ENCODE results near the gene SLC28A3.

Gene SLC28A3

DNA sequence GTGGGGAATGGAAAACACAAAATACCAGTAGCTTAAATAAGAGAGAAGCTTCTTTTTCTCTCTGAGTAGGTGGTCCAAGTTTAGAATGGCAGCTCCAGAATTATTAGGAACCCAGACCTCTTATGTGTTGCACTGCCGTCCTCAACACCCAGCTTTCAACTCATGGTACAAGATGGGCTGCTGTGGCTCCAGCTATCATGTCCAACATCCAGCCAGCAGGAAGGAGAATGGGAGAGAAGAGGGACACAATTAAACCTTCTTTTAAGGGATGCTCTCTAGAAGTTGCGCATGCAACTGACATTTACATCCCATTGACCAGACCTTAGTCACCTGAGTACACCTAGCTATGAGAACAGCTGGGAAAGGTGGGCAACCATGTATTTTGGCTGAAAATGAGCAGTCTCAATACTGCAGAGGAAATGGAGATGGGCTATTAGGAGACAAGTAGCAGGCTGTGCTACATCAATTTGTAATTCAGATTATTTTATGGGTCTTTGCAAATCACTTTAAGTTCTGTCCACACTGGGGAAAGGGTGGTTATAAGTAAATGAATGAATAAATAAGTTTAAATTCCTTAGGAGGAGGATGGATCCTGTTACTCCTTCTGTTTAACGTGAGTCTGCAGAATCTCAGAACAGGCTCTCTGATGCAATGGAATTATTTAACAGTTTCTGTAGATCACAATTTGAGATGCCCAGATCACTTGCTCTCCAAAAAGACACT is 76.1 kb downstream of the SLC28A3 start:
- no peak overlapping the region for H3K27ac Mint-ChIP-seq
- H3K4me1 Mint-ChIP-seq (ENCODE audit: low read depth), result peaks cover 12% of the 10 kb centered on the region
- H3K27me3 Mint-ChIP-seq, result peaks cover 2% of the 10 kb centered on the region
- H3K4me3 Mint-ChIP-seq, result no peak overlapping the region
- no peaks in the 10 kb centered on the region for H3K36me3 Mint-ChIP-seq (ENCODE audit: low read depth)
- H3K9me3 Mint-ChIP-seq, result no peaks in the 10 kb centered on the region

- H3K27me3 Mint-ChIP-seq, result peaks cover 7% of the 10 kb centered on the region
- no peaks in the 10 kb centered on the region for H3K36me3 Mint-ChIP-seq (ENCODE audit: low read depth)
- H3K9me3 Mint-ChIP-seq, result no peaks in the 10 kb centered on the region
- H3K4me3 Mint-ChIP-seq, result no peak overlapping the region
- H3K27ac Mint-ChIP-seq, result no peak overlapping the region
- H3K4me1 Mint-ChIP-seq (ENCODE audit: low read depth), result peaks cover 5% of the 10 kb centered on the region
These were observed 79.3 kb downstream of the SLC28A3 start for GRCh38 chr9:84261070-84261746.

DNA sequence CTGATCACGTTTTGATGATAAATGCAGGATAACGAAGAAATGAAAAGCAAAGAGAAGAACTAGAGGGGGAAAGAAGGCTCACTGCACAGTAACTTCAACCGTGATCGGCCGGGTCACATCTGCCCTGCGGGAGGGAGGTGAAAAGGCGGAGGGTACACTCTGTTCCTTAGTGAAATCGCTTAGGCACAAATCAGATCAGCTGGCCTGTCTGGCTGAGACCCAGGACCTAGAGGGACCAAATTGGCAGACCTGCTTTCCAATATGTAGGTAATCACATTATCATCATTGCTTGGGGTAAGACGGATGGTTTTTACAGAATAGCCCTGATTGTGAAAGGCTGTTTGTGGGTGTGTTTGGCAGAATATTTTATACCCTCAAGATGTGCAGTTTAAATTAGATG is 82.2 kb downstream of the SLC28A3 start:
- Mint-ChIP-seq H3K9me3 (no peaks in the 10 kb centered on the region), H3K27ac (no peak overlapping the region), H3K27me3 (peaks cover 7% of the 10 kb centered on the region), H3K4me3 (no peak overlapping the region), H3K36me3 (ENCODE audit: low read depth) (no peaks in the 10 kb centered on the region), H3K4me1 (ENCODE audit: low read depth) (no peaks in the 10 kb centered on the region)

GRCh38 chr9:84255696-84256095 is 84.9 kb downstream of the SLC28A3 start:
- Mint-ChIP-seq H3K27me3 (peaks cover 15% of the 10 kb centered on the region), H3K36me3 (ENCODE audit: low read depth) (no peaks in the 10 kb centered on the region), H3K27ac (no peak overlapping the region), H3K4me3 (no peak overlapping the region), H3K9me3 (no peaks in the 10 kb centered on the region), H3K4me1 (ENCODE audit: low read depth) (no peaks in the 10 kb centered on the region)

DNA sequence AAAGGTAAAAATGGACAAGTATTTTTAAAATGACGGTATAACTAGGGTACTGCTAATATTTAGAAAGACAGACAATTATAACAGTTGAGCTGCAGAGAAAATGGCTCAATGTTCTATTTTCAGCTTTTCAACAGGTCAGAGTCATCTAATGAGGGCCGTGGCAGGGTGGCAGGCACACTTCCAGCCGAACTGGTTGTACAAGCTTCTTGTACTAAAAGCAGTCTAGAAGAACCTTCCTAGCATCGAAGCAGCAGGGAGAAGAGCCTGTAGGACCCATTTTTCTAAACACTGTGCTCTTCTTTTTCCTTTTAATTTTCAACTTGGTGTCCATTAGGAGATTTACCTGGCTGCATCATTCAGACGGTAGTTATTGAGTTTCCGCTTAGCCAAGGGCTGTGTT is 85.6 kb downstream of the SLC28A3 start:
- no peaks in the 10 kb centered on the region for H3K4me1 Mint-ChIP-seq (ENCODE audit: low read depth)
- H3K9me3 Mint-ChIP-seq, result no peaks in the 10 kb centered on the region
- no peaks in the 10 kb centered on the region for H3K36me3 Mint-ChIP-seq (ENCODE audit: low read depth)
- H3K27me3 Mint-ChIP-seq, result peaks cover 15% of the 10 kb centered on the region
- H3K4me3 Mint-ChIP-seq, result no peak overlapping the region
- H3K27ac Mint-ChIP-seq, result no peak overlapping the region

DNA sequence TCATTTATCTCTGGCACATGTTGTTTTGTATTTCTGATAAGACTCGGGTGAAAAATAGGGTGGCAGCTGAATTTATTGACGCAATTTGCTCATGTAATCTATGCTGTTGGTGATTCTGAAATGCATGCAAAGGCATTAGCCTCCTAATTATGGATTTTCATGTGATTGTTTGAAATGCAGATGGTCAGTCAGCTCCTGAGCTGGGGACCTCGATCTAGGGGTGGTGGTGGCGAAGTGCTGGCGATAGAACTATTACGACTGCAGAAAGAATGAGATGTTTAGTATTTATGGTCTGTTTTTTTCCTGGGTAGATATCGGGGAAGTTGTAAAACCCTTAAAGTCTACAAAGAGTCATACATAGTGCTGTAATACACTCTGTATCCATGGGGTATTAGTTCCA is 88.6 kb downstream of the SLC28A3 start:
- Mint-ChIP-seq H3K27ac (no peak overlapping the region), H3K4me1 (ENCODE audit: low read depth) (no peaks in the 10 kb centered on the region), H3K4me3 (no peak overlapping the region), H3K9me3 (no peaks in the 10 kb centered on the region), H3K27me3 (peaks cover 8% of the 10 kb centered on the region), H3K36me3 (ENCODE audit: low read depth) (no peaks in the 10 kb centered on the region)

GRCh38 chr9:84241817-84242373 is 98.7 kb downstream of the SLC28A3 start:
- no peaks in the 10 kb centered on the region for H3K36me3 Mint-ChIP-seq (ENCODE audit: low read depth)
- no peak overlapping the region for H3K27ac Mint-ChIP-seq
- no peaks in the 10 kb centered on the region for H3K4me1 Mint-ChIP-seq (ENCODE audit: low read depth)
- H3K9me3 Mint-ChIP-seq, result no peaks in the 10 kb centered on the region
- H3K4me3 Mint-ChIP-seq, result no peak overlapping the region
- peaks cover 21% of the 10 kb centered on the region for H3K27me3 Mint-ChIP-seq

DNA sequence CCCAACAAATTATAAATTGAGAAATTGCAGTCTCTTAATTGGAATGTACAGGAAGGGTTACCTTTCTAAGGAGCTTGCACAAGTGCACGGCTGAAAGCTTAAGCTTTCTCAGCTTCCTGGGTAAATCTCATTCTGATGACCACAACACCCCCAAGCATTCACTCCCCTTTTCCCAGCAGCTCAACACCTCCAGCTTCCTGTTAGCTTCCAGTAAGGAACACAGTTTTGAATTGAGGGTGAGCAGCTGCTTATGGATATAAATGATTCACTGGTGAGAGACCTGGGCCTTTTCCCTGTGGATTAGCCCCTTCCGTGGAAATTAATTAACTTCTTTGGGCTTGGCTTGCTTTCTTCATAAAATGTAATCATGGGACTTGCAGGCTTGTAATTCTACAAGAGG is 101.2 kb downstream of the SLC28A3 start:
- no peaks in the 10 kb centered on the region for H3K9me3 Mint-ChIP-seq
- no peak overlapping the region for H3K27ac Mint-ChIP-seq

GRCh38 chr9:84238652-84239051 is 101.9 kb downstream of the SLC28A3 start:
- no peaks in the 10 kb centered on the region for H3K36me3 Mint-ChIP-seq (ENCODE audit: low read depth)
- no peak overlapping the region for H3K27ac Mint-ChIP-seq
- H3K9me3 Mint-ChIP-seq, result no peaks in the 10 kb centered on the region
- H3K27me3 Mint-ChIP-seq, result peaks cover 14% of the 10 kb centered on the region
- H3K4me1 Mint-ChIP-seq (ENCODE audit: low read depth), result no peaks in the 10 kb centered on the region
- no peak overlapping the region for H3K4me3 Mint-ChIP-seq

More for the DNA sequence above, 101.2 kb downstream of the SLC28A3 start:
- Mint-ChIP-seq H3K4me1 (ENCODE audit: low read depth) (no peaks in the 10 kb centered on the region), H3K4me3 (no peak overlapping the region), H3K36me3 (ENCODE audit: low read depth) (no peaks in the 10 kb centered on the region), H3K27me3 (peaks cover 16% of the 10 kb centered on the region)

DNA sequence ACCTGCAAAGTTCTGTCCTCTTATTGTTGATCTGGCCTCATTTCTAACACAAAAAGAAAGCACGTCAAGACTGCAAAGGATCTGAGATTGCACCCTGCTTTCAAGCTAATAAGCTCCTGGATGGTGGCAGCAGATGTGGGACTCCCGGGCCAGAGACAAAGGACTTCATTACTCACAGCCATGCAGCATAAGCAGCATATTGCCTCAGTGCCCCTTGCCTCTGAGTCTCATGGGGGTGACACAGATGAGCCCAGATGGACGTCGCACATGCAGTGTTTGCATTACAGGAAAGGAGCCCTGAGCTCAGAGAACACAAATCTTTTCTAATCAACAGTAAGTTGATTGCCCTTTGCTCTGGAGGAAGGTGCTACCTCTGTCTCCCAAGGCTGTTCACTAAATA is 105.0 kb downstream of the SLC28A3 start:
- no peaks in the 10 kb centered on the region for H3K36me3 Mint-ChIP-seq (ENCODE audit: low read depth)
- H3K4me3 Mint-ChIP-seq, result no peak overlapping the region
- H3K9me3 Mint-ChIP-seq, result no peaks in the 10 kb centered on the region
- H3K27ac Mint-ChIP-seq, result no peak overlapping the region
- no peaks in the 10 kb centered on the region for H3K4me1 Mint-ChIP-seq (ENCODE audit: low read depth)
- H3K27me3 Mint-ChIP-seq, result peaks cover 11% of the 10 kb centered on the region

DNA sequence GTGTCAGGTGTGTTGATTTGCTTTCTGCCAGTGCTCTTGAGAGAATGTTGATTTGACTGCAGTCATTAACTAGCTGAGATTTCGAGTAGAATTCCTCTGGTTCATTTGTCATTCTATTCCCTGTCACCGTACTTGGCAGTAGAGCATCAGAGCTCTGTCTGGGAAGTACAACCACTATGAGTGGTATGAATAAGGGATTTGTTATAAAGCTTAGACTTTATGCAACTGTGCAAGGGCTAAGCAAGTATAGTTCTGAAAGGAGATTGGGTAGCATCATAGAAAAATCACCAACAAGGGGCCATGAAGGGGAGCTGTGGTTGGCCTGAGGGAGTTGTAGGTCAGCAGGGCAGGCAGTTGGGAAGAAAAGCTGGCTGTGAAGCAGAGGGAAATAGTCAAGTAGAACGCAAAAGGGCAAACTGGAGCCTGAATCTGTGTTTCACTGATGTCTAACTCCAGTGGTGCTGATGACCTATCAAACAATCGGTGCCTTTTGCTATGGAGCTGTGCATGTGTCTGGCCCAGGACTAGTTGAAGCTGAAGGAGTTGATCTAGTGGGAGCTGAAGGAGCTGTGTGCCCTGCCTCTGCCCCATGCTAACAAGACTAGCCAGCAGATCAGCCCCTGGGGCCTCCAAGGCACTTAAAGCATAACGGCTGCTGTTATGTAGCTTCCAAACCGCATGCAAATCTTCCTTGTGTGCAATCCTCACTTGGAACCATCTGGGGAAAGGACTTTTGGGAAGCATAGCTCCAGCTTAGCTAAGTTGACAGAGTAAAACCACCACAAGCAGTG is 110.0 kb downstream of the SLC28A3 start:
- no peaks in the 10 kb centered on the region for H3K36me3 Mint-ChIP-seq (ENCODE audit: low read depth)

GRCh38 chr9:84229191-84229590 is 111.4 kb downstream of the SLC28A3 start:
- Mint-ChIP-seq H3K4me3 (no peak overlapping the region), H3K27me3 (no peaks in the 10 kb centered on the region), H3K9me3 (no peaks in the 10 kb centered on the region), H3K36me3 (ENCODE audit: low read depth) (no peaks in the 10 kb centered on the region), H3K27ac (no peak overlapping the region), H3K4me1 (ENCODE audit: low read depth) (no peaks in the 10 kb centered on the region)

More for the DNA sequence above, 110.0 kb downstream of the SLC28A3 start:
- Mint-ChIP-seq H3K4me1 (ENCODE audit: low read depth) (no peaks in the 10 kb centered on the region), H3K27me3 (no peaks in the 10 kb centered on the region), H3K9me3 (no peaks in the 10 kb centered on the region), H3K27ac (no peak overlapping the region), H3K4me3 (no peak overlapping the region)

DNA sequence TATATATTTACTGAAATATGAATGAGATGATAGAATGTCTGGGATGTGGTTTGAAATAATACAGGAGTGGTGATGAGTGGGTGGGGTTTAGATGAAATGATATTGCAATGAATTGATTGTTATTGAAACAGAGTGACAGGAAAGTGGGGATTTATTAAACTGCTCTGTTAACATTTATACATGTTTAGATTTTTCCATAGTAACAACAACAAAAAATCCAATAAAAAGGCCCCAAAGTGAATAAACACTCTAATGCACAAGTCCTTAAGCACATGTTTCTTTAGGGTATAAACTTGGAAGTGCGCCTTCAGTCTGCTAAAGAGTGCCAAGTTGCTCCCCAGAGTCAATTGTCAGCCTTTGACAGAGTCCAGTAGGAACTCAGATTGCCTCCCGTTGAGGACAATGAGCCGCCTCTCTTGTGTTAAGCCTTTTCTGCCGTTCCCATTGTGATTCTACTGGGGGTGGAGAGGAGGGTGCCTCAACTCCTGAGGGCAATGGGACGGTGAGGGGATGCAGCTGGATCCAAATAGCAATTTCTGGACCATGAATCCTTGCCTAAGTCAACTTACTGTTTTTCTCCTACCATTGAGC is 112.3 kb downstream of the SLC28A3 start:
- no peak overlapping the region for H3K4me3 Mint-ChIP-seq
- no peaks in the 10 kb centered on the region for H3K9me3 Mint-ChIP-seq
- H3K36me3 Mint-ChIP-seq (ENCODE audit: low read depth), result no peaks in the 10 kb centered on the region
- H3K27me3 Mint-ChIP-seq, result peaks cover 3% of the 10 kb centered on the region
- H3K27ac Mint-ChIP-seq, result no peak overlapping the region
- no peaks in the 10 kb centered on the region for H3K4me1 Mint-ChIP-seq (ENCODE audit: low read depth)

DNA sequence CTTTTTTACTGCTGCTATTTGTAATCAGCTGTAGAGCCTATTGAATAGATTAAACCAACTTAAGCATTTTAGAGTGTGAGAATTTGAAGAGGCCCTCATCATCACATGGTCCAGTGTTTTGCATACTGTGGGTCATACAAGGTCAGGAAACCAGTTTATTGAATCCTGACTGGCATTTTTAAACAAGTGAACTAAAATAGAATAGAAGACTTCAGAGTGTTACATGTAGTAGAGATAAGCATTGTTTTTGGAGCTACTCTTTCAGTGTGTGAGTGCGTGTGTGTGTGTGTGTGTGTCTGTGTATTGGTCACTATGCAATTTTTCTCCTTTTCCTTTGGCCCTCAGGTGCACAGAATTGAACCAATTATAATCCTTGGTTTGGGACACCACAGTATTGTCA is 114.4 kb downstream of the SLC28A3 start:
- H3K27ac Mint-ChIP-seq, result no peak overlapping the region
- no peak overlapping the region for H3K4me3 Mint-ChIP-seq
- H3K27me3 Mint-ChIP-seq, result peaks cover 5% of the 10 kb centered on the region
- H3K36me3 Mint-ChIP-seq (ENCODE audit: low read depth), result no peaks in the 10 kb centered on the region
- no peaks in the 10 kb centered on the region for H3K9me3 Mint-ChIP-seq
- H3K4me1 Mint-ChIP-seq (ENCODE audit: low read depth), result no peaks in the 10 kb centered on the region

All from stimulated activated naive CD8-positive, alpha-beta T cell treated with anti-CD3 and anti-CD28 coated beads, Interleukin-15, Interleukin-2, amounts not matched to agents 100 ng/mL and 50 ng/mL, for 24 hours (primary cell).